Measurements from ENCODE around the gene OR2S2. TPM values are rescaled to one million over a fixed set of nuclear protein-coding genes. Genes with fewer than 3 reads are reported as not detected.

OR2S2 gene
- total and polyA plus RNA-seq, 2 of the 8 experiments (the other 6 are each of a cell fraction or from before 2014, with no cell fraction given), result not detected

DNA sequence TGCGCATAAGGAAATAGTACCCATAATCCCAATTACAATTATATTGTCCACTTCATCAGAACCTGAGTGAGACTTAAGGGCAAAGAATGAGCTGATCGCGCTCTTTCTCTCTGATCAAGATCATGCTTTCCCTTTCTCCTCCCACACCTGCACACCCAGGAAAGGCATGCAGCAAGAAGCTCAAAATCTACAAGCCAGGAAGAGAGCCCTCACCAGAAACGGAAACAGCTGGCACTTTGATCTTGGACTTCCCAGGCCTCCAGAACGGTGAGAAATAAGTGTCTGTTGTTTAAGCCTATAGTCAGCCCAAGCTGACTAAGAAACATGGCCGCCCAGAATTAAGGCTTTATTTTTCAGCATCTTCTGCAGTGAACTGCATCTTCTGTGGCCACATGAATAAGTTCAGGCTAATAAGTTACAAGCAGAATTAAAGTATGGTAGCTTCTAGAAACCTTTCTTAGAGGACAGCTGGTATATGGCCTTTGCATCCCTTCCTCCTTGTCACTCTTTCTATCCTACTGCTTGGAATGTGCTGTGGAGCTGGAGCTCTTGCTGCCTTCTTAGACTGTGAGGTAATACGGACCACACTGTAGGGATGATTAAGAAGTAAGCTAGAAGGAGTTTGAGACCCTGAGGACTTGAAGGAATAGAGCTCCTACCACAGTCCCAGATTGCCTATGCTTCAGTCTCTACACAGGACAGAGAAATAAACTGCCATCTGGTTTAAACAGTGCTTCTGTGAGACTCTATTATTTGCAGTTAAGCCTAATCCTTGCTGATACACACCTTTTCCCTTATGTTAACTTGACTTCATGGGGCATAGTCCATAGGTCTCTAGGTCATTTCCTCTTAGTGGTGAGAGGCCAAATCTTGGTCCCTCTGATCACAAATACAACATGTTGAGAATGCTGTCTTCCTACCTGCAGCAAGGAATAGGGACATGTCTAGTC lies 17.2 kb downstream of the OR2S2 start:
- Histone ChIP-seq H3K79me2 (ENCODE audit: control insufficient read depth in 1 of 2, insufficient read depth in 2 of 2, low read length in 2 of 2) (no peaks in the 10 kb centered on the region), H3K4me2 (ENCODE audit: insufficient read depth in 1 of 2, low read depth in 2 of 2, low read length in 2 of 2) (no peak overlapping the region), H2BK12ac (ENCODE audit: low read depth, low read length) (no peak overlapping the region), H3K23ac (ENCODE audit: insufficient read length) (no peak overlapping the region), H3K79me1 (ENCODE audit: low read depth, low read length) (no peaks in the 10 kb centered on the region), H2AK5ac (ENCODE audit: low read depth, low read length) (no peak overlapping the region), H3K9ac (replicated peaks in 1 of 4; ENCODE audit: extremely low read depth in 1 of 4, low read depth in 3 of 4, low read length in 3 of 4) (no peak overlapping the region), H2BK15ac (ENCODE audit: low read length) (no peak overlapping the region), H4K91ac (replicated peaks; ENCODE audit: insufficient read length, low read length) (no peak overlapping the region), H3K4me3 (ENCODE audit: extremely low read depth in 1 of 4, insufficient read depth in 2 of 4, low read depth in 3 of 4, low read length in 4 of 4) (no peak overlapping the region), H3K23me2 (ENCODE audit: low read depth, low read length) (no peaks in the 10 kb centered on the region), H2BK120ac (replicated peaks; ENCODE audit: low read depth, low read length) (no peak overlapping the region), H2BK5ac (ENCODE audit: low read depth, low read length) (no peak overlapping the region), H4K5ac (ENCODE audit: insufficient read length, low read depth, low read length) (no peak overlapping the region), H3K27ac (ENCODE audit: low read depth, low read length) (no peak overlapping the region), H3K4ac (replicated peaks; ENCODE audit: insufficient read length, low read depth, low read length) (no peak overlapping the region), H3K9me3 (ENCODE audit: insufficient read depth in 2 of 2, low read depth in 1 of 2, low read length in 1 of 2) (peaks cover 0 to 5% of the 10 kb centered on the region in 2 experiments; a peak in 1 of 4 replicates), H2AFZ (ENCODE audit: low read length) (no peak overlapping the region), H3K18ac (ENCODE audit: extremely low read depth, low read length) (no peak overlapping the region), H4K8ac (ENCODE audit: extremely low read depth, insufficient read depth, low read length) (no peak overlapping the region), H2BK20ac (ENCODE audit: low read length) (no peak overlapping the region), H3K4me1 (replicated peaks in 1 of 4; ENCODE audit: control insufficient read depth in 3 of 4, insufficient read depth in 4 of 4, low read length in 3 of 4) (no peaks in the 10 kb centered on the region), H3K56ac (replicated peaks; ENCODE audit: insufficient read length, low read depth, low read length) (no peak overlapping the region), H3K27me3 (replicated peaks in 1 of 4; ENCODE audit: control insufficient read depth in 3 of 4, extremely low read depth in 1 of 4, insufficient read depth in 3 of 4, low read length in 3 of 4) (peaks cover 9 to 42% (median 28%) of the 10 kb centered on the region in 4 experiments), H4K20me1 (replicated peaks in 1 of 2; ENCODE audit: control insufficient read depth in 1 of 2, insufficient read depth in 2 of 2, low read length in 2 of 2) (no peaks in the 10 kb centered on the region), H3K14ac (ENCODE audit: insufficient read length) (no peak overlapping the region), H3K36me3 (ENCODE audit: control insufficient read depth in 2 of 4, insufficient read depth in 4 of 4, low read length in 3 of 4) (no peaks in the 10 kb centered on the region)
- DNase-seq (ENCODE audit: low read depth in 1 of 2, low spot score in 2 of 2) (no peak), FAIRE-seq (no peak)
- TF ChIP-seq YY1 (IDR thresholded peaks at IDR 0.05; ENCODE audit: low read depth, low read length) (peak; percentile 11; the same call in 1 of the 2 replicates), CBX5 (IDR thresholded peaks at IDR 0.05; ENCODE audit: low read depth, low read length) (no peak)
- POLR2A ChIA-PET (ENCODE audit: partially characterized antibody), result interaction anchor here (0.8 to 1.1 kb wide), 2 partner anchors 11 to 29 kb away, joined by 3 read pairs; no protein-coding TSS in a partner anchor
- 79% methylated on average over 7 of the region's 7 CpGs; no CpG with 5 or more reads in 1 of the 2 experiments for WGBS, 2 experiments (ENCODE audit: extremely low coverage in 1 of 2, insufficient coverage in 1 of 2, insufficient read length in 1 of 2, insufficient replicate concordance in 2 of 2, low coverage in 1 of 2, low lambda C conversion rate in 2 of 2, missing lambda C conversion rate in 1 of 2)
- CTCF ChIA-PET (ENCODE audit: partially characterized antibody), result interaction anchor here (0.5 to 2.6 kb wide), 9 partner anchors 12 to 89 kb away, joined by 3 to 13 read pairs (median 3); partner anchors contain the start of gene SPAAR

All from H1 (cell line).